Activated T-cell treated with anti-CD3 and anti-CD28 coated beads, Interleukin-2, amount 50 U/mL, for 4 hours (primary cell): Measurements from ENCODE around the gene STAT5B. TPM values are rescaled to one million over a fixed set of nuclear protein-coding genes. Genes with fewer than 3 reads are reported as not detected.
"Not testable (repeated sequence)": the region's sequence is repeated elsewhere in the genome, so short reads cannot be mapped to it uniquely, and the experiment has no call there.

Source experiments
- ATAC-seq, 2 donors: fragments of 200-7000 bp; cut with Tn5 transposase; one replicate each; pipeline ENCODE4 v1.10.0; 2021
- DNase-seq: peaks from one replicate; pipeline ENCODE4 v3.0.0-alpha.2; 2020
- H3K27me3 Mint-ChIP-seq: one replicate; pipeline ENCODE4 v1.8.0; 2021; ENCODE audit warnings: low read depth, mixed read lengths
- H3K36me3 Mint-ChIP-seq: one replicate; pipeline ENCODE4 v1.8.0; 2022; ENCODE audit warnings: mixed read lengths; ENCODE audit not compliant: insufficient read depth
- H3K4me1 Mint-ChIP-seq: one replicate; pipeline ENCODE4 v1.8.0; 2021; ENCODE audit warnings: low read depth, mixed read lengths
- H3K4me3 Mint-ChIP-seq: one replicate; pipeline ENCODE4 v1.8.0; 2021; ENCODE audit warnings: mild to moderate bottlenecking, moderate library complexity, mixed read lengths
- H3K9me3 Mint-ChIP-seq: one replicate; pipeline ENCODE4 v1.8.0; 2021; ENCODE audit warnings: mixed read lengths
- total RNA-seq, 3 donors: library from RNA; stranded (reverse); gene quantifications; one replicate each; pipeline ENCODE4 v1.2.1, GENCODE V29; 2021

The STAT5B gene
- total RNA-seq, 3 donors from 2014 or later: 62.9 to 86.7 (median 71.9) TPM

DNA sequence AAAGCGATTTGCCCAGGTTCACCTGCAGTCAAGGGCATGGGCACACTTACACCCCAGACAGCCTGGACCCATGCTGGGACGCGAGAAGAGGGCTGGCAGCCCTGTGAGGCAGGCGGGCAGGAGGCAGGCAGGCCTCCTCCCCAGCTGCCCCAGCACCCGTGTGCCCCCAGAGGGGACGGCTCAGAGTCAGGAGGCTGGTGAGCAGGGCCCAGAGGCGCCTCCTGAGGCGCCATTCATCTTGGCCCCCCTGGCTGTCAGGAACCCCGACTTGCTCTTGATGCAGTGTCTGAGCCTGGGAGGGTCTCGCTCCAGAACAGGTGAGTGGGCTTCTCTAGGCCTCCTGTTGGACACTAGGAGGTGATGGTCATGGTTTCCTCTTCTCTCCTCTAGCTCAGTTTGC lies 23.2 kb upstream of the STAT5B start:
- Mint-ChIP-seq H3K4me1 (peaks cover 15% of the 10 kb centered on the region), H3K36me3 (peaks cover 48% of the 10 kb centered on the region)
- not testable (repeated sequence) for H3K4me3 Mint-ChIP-seq, H3K9me3 Mint-ChIP-seq, DNase-seq, ATAC-seq, H3K27me3 Mint-ChIP-seq

DNA sequence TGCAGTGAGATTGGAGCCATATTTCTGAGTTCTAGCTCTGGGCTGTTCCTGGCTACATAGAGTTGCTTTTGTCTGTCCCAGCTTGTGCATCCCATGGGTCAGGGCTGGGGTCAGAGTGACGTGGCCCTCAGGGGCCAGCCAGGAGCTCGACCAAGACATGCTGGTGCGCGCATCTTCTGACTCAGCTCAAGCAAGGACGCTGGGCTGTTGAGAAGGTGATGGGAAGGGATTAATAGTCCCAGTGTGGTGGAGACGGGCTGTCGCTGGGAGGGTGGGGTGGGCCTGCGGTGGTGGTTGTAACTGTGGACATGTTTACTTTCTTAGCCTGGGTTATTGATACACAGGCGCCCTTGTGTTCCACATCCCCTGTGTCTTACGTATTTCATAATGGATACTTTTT lies 21.6 kb upstream of the STAT5B start:
- peaks cover 48% of the 10 kb centered on the region for H3K36me3 Mint-ChIP-seq
- H3K9me3 Mint-ChIP-seq, H3K27me3 Mint-ChIP-seq, ATAC-seq, H3K4me3 Mint-ChIP-seq, DNase-seq: not testable (repeated sequence)
- peaks cover 16% of the 10 kb centered on the region for H3K4me1 Mint-ChIP-seq

DNA sequence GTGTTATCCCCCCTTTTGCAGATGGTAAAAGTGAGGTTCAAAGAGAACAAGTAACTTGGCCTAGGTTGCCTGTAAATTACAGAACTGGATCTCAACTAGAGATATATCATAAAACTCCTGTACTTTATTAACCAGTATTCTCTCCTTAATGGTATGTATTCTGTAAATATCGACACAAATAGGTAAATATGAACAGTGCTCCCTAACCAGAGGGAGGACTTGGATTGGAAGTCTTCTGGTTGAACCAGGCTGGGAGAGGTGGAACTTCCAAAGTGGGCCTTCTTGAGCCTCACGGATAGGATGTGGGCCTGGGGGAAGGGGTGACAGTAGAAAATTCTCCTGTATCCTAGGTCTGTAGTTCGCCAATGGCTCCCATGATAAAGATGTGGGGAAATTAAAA lies 19.8 kb upstream of the STAT5B start:
- ATAC-seq: no peak

DNA sequence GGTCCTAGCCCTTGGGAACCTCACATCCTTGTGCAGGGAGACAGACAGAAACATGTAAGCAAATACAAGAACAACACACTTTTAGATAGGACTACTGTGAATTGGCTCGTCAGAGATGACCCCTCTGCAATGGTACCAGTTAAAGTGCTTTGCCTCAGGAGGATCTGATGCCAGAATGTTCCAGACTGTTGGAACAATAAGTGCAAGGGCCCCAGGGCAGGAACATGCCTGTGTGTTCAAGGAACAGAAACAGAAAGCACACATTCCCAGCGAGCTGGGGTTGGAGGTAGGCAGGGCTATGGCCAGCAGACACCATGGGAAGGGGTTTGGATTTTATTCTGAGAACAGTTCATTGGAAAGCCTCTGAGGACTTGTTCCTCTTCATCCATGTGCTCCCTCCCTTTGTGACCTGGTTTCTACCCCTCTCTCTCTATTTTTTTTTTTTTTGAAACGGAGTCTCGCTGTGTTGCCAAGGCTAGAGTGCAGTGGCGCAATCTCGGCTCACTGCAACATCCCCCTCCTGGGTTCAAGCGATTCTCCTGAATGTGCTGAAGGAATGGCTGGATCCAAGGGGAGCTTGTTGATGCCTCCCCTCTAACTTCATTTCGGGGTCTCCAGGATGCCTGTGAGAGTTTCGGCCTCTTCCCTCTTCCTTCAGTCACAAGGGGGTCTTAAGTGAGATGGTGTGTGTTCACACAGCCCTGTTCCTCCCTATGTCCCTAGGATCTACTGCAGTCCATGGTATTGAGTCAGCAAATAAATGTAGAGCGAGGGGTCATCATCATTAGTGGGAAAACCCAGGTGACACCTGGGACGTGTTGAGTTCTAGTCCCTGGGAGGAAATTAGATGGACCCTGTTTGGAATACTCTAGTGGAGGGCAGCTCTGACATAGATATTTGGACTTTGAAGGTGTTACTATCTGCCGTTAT lies 18.5 kb upstream of the STAT5B start:
- Mint-ChIP-seq H3K36me3 (peaks cover 57% of the 10 kb centered on the region), H3K4me1 (peaks cover 40% of the 10 kb centered on the region), H3K9me3 (no peaks in the 10 kb centered on the region), H3K4me3 (no peak overlapping the region), H3K27me3 (no peaks in the 10 kb centered on the region)
- ATAC-seq (no peak), DNase-seq (no peak)

More for the DNA sequence above, 19.8 kb upstream of the STAT5B start:
- Mint-ChIP-seq H3K4me3 (no peak overlapping the region), H3K36me3 (peaks cover 47% of the 10 kb centered on the region), H3K27me3 (no peaks in the 10 kb centered on the region), H3K4me1 (peaks cover 27% of the 10 kb centered on the region), H3K9me3 (no peaks in the 10 kb centered on the region)
- no peak for DNase-seq

DNA sequence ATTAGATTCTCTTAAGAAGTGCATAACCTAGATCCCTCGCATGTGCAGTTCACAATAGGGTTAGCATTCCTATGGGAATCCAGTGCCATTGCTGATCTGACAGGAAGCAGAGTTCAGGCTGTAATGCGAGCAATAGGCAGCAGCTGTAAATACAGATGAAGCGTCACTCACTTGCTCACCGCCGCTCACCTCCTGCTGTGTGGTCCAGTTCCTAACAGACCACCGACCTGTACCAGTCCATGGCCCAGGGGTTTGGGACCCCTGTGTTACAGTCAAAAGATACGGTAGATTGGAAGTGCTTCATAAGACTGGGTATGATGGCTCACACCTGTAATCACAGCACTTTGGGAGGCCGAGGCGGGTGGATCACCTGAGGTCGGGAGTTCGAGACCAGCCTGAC lies 14.9 kb upstream of the STAT5B start:
- Mint-ChIP-seq H3K9me3 (no peaks in the 10 kb centered on the region), H3K36me3 (peaks cover 47% of the 10 kb centered on the region), H3K4me3 (peak overlapping the region; percentile 94), H3K27me3 (no peaks in the 10 kb centered on the region), H3K4me1 (peaks cover 54% of the 10 kb centered on the region)
- DNase-seq (no peak), ATAC-seq (no peak)

DNA sequence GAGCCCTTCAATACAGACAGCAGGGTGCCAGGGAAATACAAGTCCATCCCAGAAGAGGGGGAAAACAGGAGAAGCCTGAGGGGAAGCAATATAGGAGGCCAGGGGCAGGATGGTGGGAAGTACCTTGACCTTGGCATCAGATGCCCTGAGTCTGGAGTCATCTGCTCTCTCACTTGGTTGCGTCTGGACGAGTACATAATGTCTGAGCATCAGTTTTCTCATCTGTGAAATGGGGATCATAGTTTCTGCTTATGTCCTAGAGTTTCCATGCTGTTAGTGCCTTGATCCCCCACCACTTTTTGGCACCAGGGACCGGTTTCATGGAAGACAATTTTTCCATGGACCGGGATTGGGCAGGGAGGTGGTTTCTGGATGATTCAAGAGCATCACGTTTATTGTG lies 14.4 kb upstream of the STAT5B start:
- H3K27me3 Mint-ChIP-seq: no peaks in the 10 kb centered on the region
- H3K9me3 Mint-ChIP-seq: no peaks in the 10 kb centered on the region
- ATAC-seq: no peak
- no peak for DNase-seq
- H3K4me3 Mint-ChIP-seq: peak overlapping the region; percentile 94
- peaks cover 46% of the 10 kb centered on the region for H3K36me3 Mint-ChIP-seq
- peaks cover 58% of the 10 kb centered on the region for H3K4me1 Mint-ChIP-seq

DNA sequence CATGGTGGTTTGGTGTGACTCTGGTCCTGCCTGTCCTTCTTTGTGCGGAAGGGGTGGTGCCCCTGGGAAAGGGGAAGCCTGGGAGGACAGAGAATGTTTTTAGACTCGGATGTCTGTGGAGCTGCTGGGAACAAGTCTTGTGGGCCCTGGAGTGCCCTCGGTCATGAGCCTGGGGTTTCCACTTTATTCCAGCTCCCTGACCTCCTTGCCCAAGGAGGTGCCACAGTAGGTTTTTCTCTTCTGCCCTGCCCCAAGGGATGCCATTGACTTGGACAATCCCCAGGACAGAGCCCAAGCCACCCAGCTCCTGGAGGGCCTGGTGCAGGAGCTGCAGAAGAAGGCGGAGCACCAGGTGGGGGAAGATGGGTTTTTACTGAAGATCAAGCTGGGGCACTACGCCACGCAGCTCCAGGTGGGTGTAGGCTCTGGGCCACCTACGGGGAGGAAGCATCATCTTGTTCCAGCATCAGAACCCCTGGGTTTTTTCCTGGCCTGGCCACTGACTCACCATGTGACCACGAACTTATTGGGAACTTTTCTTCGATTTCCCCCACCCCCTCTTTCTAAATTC lies 13.5 kb upstream of the STAT5B start:
- H3K9me3 Mint-ChIP-seq: no peaks in the 10 kb centered on the region
- no peaks in the 10 kb centered on the region for H3K27me3 Mint-ChIP-seq
- peak overlapping the region; percentile 94 for H3K4me3 Mint-ChIP-seq
- H3K4me1 Mint-ChIP-seq: peaks cover 59% of the 10 kb centered on the region
- peaks cover 41% of the 10 kb centered on the region for H3K36me3 Mint-ChIP-seq
- ATAC-seq (peak; percentile 32 to 41), DNase-seq (peak; percentile 79)

DNA sequence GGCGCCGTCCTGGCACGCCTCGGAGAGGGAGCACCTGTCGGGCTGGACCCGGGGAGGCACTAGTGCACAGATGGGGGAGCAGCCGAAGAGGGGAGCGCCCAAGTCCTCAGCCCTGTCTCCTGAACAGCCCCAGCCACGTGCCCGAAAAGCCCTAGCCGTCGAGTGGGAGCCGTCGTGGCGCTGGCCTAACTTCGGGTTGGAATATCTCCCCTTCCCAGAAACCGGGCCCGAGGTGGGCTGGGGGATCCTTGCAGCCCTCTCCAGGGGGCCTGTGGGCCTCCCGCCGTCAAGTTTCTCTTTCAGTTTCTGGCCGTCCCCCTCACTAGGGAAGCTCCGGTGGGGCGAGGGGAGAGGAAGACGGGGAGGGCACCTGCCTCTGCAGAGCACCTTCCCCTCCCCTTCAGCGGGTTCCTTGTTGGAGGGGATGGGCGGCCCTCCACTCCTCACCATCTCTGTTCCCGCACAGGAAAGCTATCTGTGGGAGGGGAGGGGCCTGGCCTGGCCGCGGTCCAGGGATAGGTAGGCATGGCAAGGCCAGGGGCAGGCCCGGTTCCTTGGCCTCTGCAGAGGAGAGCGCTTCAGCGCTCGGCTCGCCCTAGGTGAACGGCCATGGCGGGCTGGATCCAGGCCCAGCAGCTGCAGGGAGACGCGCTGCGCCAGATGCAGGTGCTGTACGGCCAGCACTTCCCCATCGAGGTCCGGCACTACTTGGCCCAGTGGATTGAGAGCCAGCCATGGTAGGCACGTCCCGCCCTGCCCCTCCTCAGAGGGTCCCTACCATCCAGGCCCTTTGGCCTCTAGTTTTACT lies 12.8 kb upstream of the STAT5B start:
- H3K4me1 Mint-ChIP-seq: peaks cover 59% of the 10 kb centered on the region
- no peaks in the 10 kb centered on the region for H3K27me3 Mint-ChIP-seq

DNA sequence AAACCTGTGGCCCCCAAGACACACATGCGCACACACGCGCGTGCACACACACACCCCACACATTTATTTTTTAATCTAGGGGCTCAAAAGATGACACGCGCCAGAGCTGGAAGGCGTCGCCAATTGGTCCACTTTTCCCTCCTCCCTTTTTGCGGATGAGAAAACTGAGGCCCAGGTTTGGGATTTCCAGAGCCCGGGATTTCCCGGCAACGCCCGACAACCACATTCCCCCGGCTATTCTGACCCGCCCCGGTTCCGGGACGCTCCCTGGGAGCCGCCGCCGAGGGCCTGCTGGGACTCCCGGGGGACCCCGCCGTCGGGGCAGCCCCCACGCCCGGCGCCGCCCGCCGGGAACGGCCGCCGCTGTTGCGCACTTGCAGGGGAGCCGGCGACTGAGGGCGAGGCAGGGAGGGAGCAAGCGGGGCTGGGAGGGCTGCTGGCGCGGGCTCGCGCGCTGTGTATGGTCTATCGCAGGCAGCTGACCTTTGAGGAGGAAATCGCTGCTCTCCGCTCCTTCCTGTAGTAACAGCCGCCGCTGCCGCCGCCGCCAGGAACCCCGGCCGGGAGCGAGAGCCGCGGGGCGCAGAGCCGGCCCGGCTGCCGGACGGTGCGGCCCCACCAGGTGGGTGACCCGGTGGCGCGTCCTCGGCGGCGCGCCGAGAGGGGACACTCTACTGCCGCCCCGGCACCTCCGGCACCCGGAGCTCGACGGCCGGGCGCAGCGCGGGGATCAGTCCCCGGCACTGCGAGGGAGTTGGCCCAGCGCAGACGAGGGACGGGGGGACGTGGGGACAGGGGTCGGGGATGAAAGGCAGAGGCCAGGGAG lies 12.0 kb upstream of the STAT5B start, which contains the start of gene STAT5A:
Gene STAT5A (plus strand): TSS at position 522 of the 826 bp plus-strand sequence. CDS start 914 bp downstream, outside the sequence.
- H3K27me3 Mint-ChIP-seq: no peaks in the 10 kb centered on the region
- H3K9me3 Mint-ChIP-seq: no peaks in the 10 kb centered on the region
- ATAC-seq (peak; percentile 73), DNase-seq (peak; percentile 69)
- peaks cover 59% of the 10 kb centered on the region for H3K4me1 Mint-ChIP-seq
- H3K4me3 Mint-ChIP-seq: peak within 1 kb of the TSS; percentile 94
- peaks cover 31% of the 10 kb centered on the region for H3K36me3 Mint-ChIP-seq

More for the DNA sequence above, 12.8 kb upstream of the STAT5B start:
- Mint-ChIP-seq H3K9me3 (no peaks in the 10 kb centered on the region), H3K36me3 (peaks cover 37% of the 10 kb centered on the region), H3K4me3 (peak overlapping the region; percentile 94)
- peak; percentile 60 for DNase-seq
- peak; percentile 19 to 26 for ATAC-seq

DNA sequence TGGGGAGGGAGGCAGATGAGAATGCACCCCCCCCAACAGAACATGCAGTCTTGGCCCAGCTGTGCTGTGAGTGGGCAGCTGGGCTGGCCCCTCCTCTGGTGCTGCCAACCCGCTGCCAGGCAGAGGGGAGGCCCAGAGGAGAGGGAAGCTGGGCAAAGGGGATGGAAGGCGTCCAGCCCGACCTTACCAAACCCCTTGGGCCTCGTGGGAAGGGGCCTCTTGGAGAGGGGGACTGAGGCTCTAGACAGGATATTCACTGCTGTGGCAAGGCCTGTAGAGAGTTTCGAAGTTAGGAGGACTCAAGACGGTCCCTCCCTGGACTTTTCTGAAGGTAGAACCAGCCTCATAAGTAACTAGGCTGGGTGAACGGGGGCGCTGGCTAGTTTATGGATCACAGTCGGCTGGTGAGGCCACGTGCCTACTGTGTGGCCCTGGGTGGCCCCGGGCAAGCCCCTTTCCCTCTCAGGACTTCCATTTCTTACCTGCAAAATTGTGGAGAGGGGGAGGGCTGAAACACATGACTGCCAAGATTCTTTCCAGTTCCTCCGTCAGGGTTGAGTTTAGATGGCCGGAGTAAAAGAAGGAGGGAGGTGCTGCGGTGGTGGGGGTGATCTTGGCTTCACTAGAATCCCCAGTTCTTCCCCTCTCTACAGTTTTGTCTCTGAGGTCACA lies 11.2 kb upstream of the STAT5B start:
- Mint-ChIP-seq H3K9me3 (no peaks in the 10 kb centered on the region), H3K36me3 (peaks cover 31% of the 10 kb centered on the region), H3K4me1 (peaks cover 64% of the 10 kb centered on the region), H3K27me3 (no peaks in the 10 kb centered on the region), H3K4me3 (peak overlapping the region; percentile 89)
- peak; percentile 43 for DNase-seq
- peak; percentile 16 to 30 for ATAC-seq

DNA sequence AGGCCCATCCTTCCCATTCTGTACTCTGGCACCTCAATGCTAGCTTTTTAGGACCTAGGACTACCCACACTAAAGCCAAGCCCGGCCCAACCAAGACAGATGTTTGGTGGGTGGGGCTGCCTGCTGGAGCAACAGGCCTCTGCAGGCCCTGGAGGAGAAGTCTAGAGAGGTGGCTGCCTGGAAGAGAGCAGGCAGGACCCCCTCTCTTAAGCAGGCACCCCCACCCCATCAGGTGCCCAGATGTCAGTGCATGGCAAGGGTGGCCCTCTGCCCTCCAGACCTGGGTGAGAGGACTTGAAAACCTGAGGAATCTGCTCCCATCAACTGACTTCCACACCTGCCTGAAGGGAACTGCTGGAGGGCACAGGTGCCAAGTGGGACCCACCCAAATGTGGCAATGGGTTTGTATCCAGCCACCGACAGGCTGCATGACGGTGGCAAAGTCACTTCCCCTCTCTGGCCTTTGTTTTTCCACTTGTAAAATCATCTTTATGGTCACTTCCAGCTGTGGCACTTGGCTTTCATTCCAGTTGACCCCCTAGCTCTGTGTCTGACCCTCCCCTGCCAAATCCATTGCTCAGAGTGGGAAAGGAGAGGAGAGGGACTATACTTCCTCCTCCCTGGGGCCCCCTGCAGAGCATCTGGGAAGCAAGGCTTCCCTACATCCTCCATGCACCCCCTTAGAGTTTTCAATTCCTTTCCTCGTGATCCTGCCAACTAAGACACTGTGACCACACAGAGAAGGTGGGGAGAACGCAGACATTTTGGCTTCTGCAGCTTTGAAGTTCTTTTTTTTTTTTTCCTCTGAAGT lies 10.4 kb upstream of the STAT5B start:
- Mint-ChIP-seq H3K4me3 (peak overlapping the region; percentile 89), H3K9me3 (no peaks in the 10 kb centered on the region), H3K4me1 (peaks cover 60% of the 10 kb centered on the region), H3K27me3 (no peaks in the 10 kb centered on the region), H3K36me3 (peaks cover 25% of the 10 kb centered on the region)
- DNase-seq (peak; percentile 4), ATAC-seq (no peak)

DNA sequence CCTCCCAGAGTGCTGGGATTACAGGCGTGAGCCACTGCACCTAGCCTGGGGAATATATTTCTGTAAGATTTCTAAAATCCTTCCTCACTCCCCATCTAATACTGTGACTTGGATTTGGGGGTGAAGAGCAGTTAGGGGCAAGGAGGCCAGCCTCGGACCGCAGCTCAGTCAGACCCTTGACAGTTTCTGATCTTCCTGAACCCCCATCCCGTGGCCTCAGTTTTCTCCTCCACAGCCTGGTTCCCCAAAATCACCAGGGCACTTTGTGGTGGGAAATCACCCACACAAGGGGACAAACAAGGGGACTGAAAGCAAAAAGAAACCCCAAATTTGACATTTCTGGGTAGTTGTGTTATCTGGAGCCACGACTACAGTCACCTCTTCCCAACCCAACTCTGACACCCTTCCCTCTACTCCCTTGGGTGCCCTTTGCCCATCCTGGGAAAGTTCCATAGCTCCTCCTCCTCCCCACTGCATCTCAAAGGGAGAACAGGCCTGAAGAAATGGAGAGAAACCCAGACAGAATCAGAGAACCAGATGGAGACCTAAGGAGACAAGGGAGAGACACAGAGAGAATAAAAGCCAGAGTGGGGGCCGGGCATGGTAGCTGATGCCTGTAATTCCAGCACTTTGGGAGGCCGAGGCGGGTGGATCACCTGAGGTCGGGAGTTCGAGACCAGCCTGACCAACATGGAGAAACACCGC lies 9.3 kb upstream of the STAT5B start:
- no peaks in the 10 kb centered on the region for H3K27me3 Mint-ChIP-seq
- DNase-seq: no peak
- H3K9me3 Mint-ChIP-seq: no peaks in the 10 kb centered on the region
- peak overlapping the region; percentile 89 for H3K4me3 Mint-ChIP-seq
- peaks cover 49% of the 10 kb centered on the region for H3K4me1 Mint-ChIP-seq
- no peak for ATAC-seq
- peaks cover 16% of the 10 kb centered on the region for H3K36me3 Mint-ChIP-seq
